ENCODE results near the gene RASSF3. TPM values are rescaled to one million over a fixed set of nuclear protein-coding genes. Genes with fewer than 3 reads are reported as not detected.
A peak's percentile ranks its signal among the peaks of the same experiment; 100 is the strongest.

RASSF3 gene
- total RNA-seq, 1 donor from 2014 or later = 31.8 TPM

DNA sequence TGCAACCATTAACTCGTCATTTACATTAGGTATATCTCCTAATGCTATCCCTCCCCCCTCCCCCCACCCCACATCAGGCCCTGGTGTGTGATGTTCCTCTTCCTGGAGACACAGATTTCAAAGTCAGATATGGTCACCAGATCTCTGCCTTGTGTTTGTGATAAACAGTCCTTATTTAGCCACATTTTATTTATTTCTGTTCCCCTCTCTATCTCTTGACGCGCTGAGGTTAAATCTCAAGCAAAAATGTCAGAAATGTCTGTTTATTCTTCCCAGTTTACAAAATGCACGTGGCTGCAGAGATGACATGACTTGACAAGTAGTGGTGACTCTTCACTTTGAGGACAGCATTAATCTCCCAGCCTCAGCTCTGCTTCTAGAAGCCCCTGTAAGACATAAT is 11.5 kb upstream of the RASSF3 start:
- H3K4me3 Mint-ChIP-seq = no peak overlapping the region
- no peaks in the 10 kb centered on the region for H3K36me3 Mint-ChIP-seq
- peaks cover 6% of the 10 kb centered on the region for H3K9me3 Mint-ChIP-seq
- H3K27me3 Mint-ChIP-seq = no peaks in the 10 kb centered on the region
- no peak for DNase-seq (ENCODE audit: extremely low spot score, unreplicated experiment)
- TF ChIP-seq, protein P1, sequence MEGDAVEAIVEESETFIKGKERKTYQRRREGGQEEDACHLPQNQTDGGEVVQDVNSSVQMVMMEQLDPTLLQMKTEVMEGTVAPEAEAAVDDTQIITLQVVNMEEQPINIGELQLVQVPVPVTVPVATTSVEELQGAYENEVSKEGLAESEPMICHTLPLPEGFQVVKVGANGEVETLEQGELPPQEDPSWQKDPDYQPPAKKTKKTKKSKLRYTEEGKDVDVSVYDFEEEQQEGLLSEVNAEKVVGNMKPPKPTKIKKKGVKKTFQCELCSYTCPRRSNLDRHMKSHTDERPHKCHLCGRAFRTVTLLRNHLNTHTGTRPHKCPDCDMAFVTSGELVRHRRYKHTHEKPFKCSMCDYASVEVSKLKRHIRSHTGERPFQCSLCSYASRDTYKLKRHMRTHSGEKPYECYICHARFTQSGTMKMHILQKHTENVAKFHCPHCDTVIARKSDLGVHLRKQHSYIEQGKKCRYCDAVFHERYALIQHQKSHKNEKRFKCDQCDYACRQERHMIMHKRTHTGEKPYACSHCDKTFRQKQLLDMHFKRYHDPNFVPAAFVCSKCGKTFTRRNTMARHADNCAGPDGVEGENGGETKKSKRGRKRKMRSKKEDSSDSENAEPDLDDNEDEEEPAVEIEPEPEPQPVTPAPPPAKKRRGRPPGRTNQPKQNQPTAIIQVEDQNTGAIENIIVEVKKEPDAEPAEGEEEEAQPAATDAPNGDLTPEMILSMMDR (conservative IDR thresholded peaks at IDR 0.05) = no peak
- peaks cover 29% of the 10 kb centered on the region for H3K4me1 Mint-ChIP-seq (ENCODE audit: unreplicated experiment)
- H3K27ac Mint-ChIP-seq = no peak overlapping the region

DNA sequence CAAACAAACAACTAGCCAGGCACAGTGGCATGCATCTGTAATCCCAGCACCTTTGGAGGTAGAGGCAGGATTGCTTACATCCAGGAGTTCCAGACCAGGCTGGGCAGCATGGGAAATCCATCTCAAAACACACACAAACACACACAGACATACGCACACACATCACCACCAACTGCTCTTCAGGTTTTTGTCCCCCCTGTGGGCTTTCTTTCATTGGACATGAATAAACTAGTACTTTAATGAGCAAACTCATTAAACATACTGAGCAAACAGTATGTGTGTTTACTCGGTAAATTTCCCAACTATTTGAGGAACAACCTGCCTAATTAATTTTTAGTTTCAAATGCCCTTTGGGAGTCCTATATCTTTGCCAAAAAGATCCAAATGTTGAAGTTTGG is 10.1 kb upstream of the RASSF3 start:
- Mint-ChIP-seq H3K4me1 (ENCODE audit: unreplicated experiment) (peaks cover 29% of the 10 kb centered on the region), H3K4me3 (no peak overlapping the region), H3K27ac (no peak overlapping the region), H3K36me3 (no peaks in the 10 kb centered on the region), H3K27me3 (no peaks in the 10 kb centered on the region), H3K9me3 (peaks cover 6% of the 10 kb centered on the region)
- DNase-seq (ENCODE audit: extremely low spot score, unreplicated experiment) = no peak
- TF ChIP-seq, protein P1 (conservative IDR thresholded peaks at IDR 0.05) = no peak

DNA sequence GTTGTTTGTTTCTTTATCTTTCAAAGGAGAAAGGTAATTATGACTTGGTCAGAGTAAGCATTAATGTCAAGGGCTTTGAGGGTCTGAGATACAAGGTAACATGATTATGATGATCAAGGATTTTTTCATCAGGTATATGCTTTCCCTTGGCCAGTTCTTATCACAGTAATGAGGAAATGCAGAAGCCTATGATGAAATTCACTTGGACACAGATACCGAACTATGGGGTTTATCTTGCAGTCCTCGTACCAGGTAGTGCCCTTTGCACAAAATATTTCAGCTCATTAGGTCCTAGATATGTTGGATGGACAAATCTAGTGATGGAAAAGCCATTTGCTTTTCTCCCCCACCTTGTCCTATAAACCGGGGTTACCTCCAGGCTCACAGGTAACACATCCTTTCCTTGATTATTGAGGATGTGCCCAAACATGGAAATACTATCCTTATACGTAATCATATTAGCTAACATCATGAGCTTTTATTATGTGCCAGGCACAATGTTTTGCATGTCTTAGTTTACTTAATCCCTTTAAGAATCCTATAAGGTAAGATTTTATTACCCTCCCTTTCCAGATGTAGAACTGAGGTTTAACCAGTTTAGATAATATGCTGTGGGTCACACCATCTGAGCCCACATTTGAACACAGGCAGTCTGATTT is 7.0 kb upstream of the RASSF3 start:
- Mint-ChIP-seq H3K27ac (no peak overlapping the region), H3K27me3 (no peaks in the 10 kb centered on the region), H3K4me1 (ENCODE audit: unreplicated experiment) (peaks cover 15% of the 10 kb centered on the region), H3K4me3 (no peak overlapping the region), H3K9me3 (no peaks in the 10 kb centered on the region), H3K36me3 (no peaks in the 10 kb centered on the region)
- no peak for DNase-seq (ENCODE audit: extremely low spot score, unreplicated experiment)
- TF ChIP-seq, protein P1 (conservative IDR thresholded peaks at IDR 0.05) = no peak

DNA sequence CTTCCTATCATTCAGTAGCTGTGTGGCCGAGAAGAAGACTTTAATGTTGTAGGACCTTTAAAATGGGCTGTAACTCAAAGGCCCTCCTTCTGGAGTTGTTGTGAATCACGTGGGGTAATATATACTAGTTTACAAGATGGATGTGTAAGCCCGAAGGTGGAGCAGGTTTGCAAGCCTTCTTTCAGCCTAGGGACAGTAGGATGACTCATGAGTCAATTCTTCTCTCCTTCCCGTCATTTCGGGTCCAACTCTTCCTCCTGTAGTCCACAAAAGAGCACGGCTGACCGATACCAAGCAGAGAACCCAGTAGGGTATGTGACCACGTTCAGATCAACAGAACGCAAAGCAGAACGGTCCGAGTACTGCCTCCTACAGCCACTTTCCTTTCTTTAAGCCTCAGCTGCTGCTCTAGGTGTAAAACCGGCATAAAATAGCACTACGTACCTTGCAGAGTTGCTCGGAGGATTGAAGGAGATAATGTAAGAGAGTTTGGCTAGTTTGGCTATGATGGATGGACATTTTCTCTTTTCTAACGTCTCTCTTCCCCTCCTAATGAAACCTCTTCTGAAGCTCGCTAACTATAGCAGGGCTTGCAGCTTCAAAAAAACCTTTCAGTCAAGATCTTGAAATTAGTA is 1.3 kb upstream of the RASSF3 start:
- H3K4me3 Mint-ChIP-seq = peak overlapping the region; percentile 98

DNA sequence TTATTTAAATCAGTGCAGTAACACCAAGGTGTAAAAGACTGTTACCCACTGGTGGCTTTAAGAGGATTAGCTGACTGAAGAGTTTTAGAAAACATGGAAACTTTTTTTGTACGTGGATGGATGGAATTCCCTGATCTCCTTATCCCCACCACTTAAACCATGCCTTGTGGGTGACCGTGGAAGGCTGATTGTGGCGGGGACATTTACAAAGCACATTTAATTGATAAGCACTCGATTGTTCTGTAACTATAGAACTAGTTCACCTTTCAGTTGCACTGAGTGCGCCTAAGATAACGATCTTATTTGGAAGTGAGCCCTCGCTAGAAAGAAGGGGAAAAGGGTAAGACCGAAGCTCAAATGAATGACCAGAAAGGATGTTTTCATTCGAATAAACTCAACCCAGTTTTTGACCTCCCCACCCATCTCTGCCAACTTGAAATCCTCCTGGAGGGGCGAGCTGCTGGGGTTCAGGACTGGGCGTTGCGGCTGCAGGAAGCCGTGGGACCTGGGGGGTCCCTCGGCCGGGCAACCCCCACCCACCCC is 688 bp upstream of the RASSF3 start:
- H3K27ac Mint-ChIP-seq = peak overlapping the region; percentile 92
- peak overlapping the region; percentile 98 for H3K4me3 Mint-ChIP-seq
- no peaks in the 10 kb centered on the region for H3K27me3 Mint-ChIP-seq
- TF ChIP-seq, protein P1 (conservative IDR thresholded peaks at IDR 0.05) = no peak
- no peak for DNase-seq (ENCODE audit: extremely low spot score, unreplicated experiment)
- no peaks in the 10 kb centered on the region for H3K9me3 Mint-ChIP-seq
- peaks cover 16% of the 10 kb centered on the region for H3K4me1 Mint-ChIP-seq (ENCODE audit: unreplicated experiment)
- H3K36me3 Mint-ChIP-seq = peaks cover 8% of the 10 kb centered on the region

More for the DNA sequence above, 1.3 kb upstream of the RASSF3 start:
- no peaks in the 10 kb centered on the region for H3K9me3 Mint-ChIP-seq
- DNase-seq (ENCODE audit: extremely low spot score, unreplicated experiment) = no peak
- peak overlapping the region; percentile 92 for H3K27ac Mint-ChIP-seq
- no peaks in the 10 kb centered on the region for H3K27me3 Mint-ChIP-seq
- H3K4me1 Mint-ChIP-seq (ENCODE audit: unreplicated experiment) = peaks cover 16% of the 10 kb centered on the region
- TF ChIP-seq, protein P1 (conservative IDR thresholded peaks at IDR 0.05) = no peak
- H3K36me3 Mint-ChIP-seq = peaks cover 8% of the 10 kb centered on the region
